ENCODE results near the gene NEU1. TPM values are rescaled to one million over a fixed set of nuclear protein-coding genes. Genes with fewer than 3 reads are reported as not detected.
"Not testable (repeated sequence)": the region's sequence is repeated elsewhere in the genome, so short reads cannot be mapped to it uniquely, and the experiment has no call there.

NEU1 gene
- total RNA-seq, 2 donors from 2014 or later: 33.1 to 63.5 TPM

GRCh38 chr6:31851980-31852718 lies 10.5 kb downstream of the NEU1 start:
- ATAC-seq; DNase-seq; intact Hi-C loops (cut with DNase I, micrococcal nuclease): not testable (repeated sequence)

- DNase-seq: no peak
- peak; percentile 46 for ATAC-seq
- intact Hi-C loops (cut with DNase I, micrococcal nuclease): no loop called here
These were observed 11.2 kb downstream of the NEU1 start for GRCh38 chr6:31851485-31851832.

- DNase-seq (no peak), ATAC-seq (no peak)
- intact Hi-C loops (cut with DNase I, micrococcal nuclease): no loop called here
These were observed 11.7 kb downstream of the NEU1 start for GRCh38 chr6:31850765-31851484.

- ATAC-seq (peak; percentile 62), DNase-seq (no peak)
- intact Hi-C loops (cut with DNase I, micrococcal nuclease): no loop called here
These were observed 15.2 kb downstream of the NEU1 start for GRCh38 chr6:31847276-31847978.

GRCh38 chr6:31844507-31844906 lies 18.1 kb downstream of the NEU1 start:
- intact Hi-C loops (cut with DNase I, micrococcal nuclease): no loop called here
- ATAC-seq (no peak), DNase-seq (no peak)

GRCh38 chr6:31842053-31842452 lies 20.6 kb downstream of the NEU1 start:
- DNase-seq: no peak
- ATAC-seq: no peak
- intact Hi-C loops (cut with DNase I, micrococcal nuclease): no loop called here

GRCh38 chr6:31839779-31840126 lies 22.9 kb downstream of the NEU1 start:
- intact Hi-C loops (cut with DNase I, micrococcal nuclease); DNase-seq; ATAC-seq: not testable (repeated sequence)

- intact Hi-C loops (cut with DNase I, micrococcal nuclease): no loop called here
- ATAC-seq (no peak), DNase-seq (no peak)
These were observed 23.7 kb downstream of the NEU1 start for GRCh38 chr6:31838968-31839367.

- DNase-seq; ATAC-seq; intact Hi-C loops (cut with DNase I, micrococcal nuclease): not testable (repeated sequence)
These were observed 24.5 kb downstream of the NEU1 start for GRCh38 chr6:31838114-31838553.

GRCh38 chr6:31837369-31838113 lies 25.1 kb downstream of the NEU1 start:
- intact Hi-C loops (cut with DNase I, micrococcal nuclease): no loop called here
- ATAC-seq (peak; percentile 56), DNase-seq (no peak)

GRCh38 chr6:31836474-31837368 lies 25.9 kb downstream of the NEU1 start:
- ATAC-seq (no peak), DNase-seq (no peak)
- intact Hi-C loops (cut with DNase I, micrococcal nuclease): no loop called here

- no peak for ATAC-seq
- DNase-seq: no peak
- intact Hi-C loops (cut with DNase I, micrococcal nuclease): no loop called here
These were observed 26.6 kb downstream of the NEU1 start for GRCh38 chr6:31836047-31836473.

- ATAC-seq: peak; percentile 73
- intact Hi-C loops (cut with DNase I, micrococcal nuclease): loop anchor here in 1 of 2 donors (5.0 kb wide), 1 partner anchor 97 kb away; the partner anchor contains the start of gene CLIC1
- peak; percentile 90 for DNase-seq
These were observed 28.0 kb downstream of the NEU1 start for GRCh38 chr6:31834367-31835250.

GRCh38 chr6:31831350-31832215 lies 31.0 kb downstream of the NEU1 start:
- DNase-seq (no peak), ATAC-seq (no peak)
- intact Hi-C loops (cut with DNase I, micrococcal nuclease): loop anchor here in 1 of 2 donors (5.0 kb wide), 1 partner anchor 94 kb away; the partner anchor contains the start of gene CLIC1

GRCh38 chr6:31830886-31831335 lies 31.7 kb downstream of the NEU1 start:
- no peak for DNase-seq
- no peak for ATAC-seq
- intact Hi-C loops (cut with DNase I, micrococcal nuclease): loop anchor here in 1 of 2 donors (5.0 kb wide), 1 partner anchor 94 kb away; the partner anchor contains the start of gene CLIC1
